H54 (cell line): Measurements from ENCODE around the gene SLC25A51.

Experiments
- DNase-seq: peaks from one replicate; pipeline ENCODE4 v3.0.0; 2011; ENCODE audit warnings: low spot score, mixed read lengths; ENCODE audit not compliant: insufficient read length
- FAIRE-seq: peaks from 3 replicates; lab custom pipeline; 2011; peaks lifted over from hg19 to GRCh38; lab: Jason Lieb, UNC
- POLR2A ChIP-seq: IDR thresholded peaks from 2 replicates; pipeline ENCODE4 v1.6.1; 2011; ENCODE audit warnings: low read depth, mild to moderate bottlenecking, low read length

SLC25A51 gene

DNA sequence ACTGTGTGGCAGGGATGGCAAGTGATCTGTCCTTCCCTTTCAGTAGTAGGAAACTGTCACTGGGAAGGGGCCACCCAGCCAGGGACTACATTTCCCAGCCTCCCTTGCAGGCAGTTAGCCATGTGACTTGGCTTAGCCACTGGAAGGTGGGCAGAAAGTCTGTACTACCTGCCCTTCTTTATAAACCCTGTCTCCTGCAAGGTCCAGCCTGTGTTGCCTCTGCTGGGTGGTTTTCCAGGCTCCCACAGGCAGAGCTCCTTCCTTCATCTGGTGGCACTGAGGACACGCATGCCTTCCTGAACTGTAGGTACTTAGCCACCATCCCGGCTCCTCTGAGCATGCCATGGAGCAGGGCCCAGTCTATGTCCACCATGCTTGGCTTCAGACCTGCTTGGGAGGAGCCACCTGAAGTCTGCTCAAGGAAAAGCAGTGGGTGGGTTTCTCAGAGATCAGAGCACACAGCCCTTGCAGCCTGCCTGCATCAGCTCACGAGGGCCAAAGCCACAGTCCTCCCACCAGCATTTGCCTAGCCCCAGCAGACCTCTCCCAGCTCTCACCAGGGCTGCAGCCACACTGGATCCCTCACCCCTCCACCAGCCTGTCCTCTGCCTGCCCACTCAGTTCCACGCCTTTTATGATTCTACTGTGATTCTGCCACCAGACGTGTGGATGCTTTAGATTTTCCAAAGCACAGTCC is 16.7 kb upstream of the SLC25A51 start:
- DNase-seq (no peak), FAIRE-seq (no peak)
- TF ChIP-seq POLR2A = no peak

DNA sequence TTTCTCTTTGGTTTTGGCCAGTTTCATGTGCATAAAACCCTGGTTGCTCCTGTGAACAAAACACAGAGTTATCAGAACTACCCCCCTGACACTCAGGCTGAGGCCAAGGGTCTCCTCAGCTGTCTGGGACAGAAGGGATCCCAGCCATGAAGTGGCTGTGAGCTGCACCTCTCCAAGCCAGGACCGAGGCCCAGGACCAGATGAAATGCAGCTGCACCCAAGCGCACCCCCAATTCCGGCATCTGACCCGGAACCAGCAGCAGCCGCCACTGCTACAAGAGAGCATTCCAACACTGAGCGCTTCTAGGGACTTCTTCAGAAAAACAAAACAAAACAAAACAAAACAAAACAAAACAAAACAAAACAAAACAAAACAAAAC is 16.0 kb upstream of the SLC25A51 start:
- TF ChIP-seq POLR2A = no peak
- DNase-seq (no peak), FAIRE-seq (no peak)

DNA sequence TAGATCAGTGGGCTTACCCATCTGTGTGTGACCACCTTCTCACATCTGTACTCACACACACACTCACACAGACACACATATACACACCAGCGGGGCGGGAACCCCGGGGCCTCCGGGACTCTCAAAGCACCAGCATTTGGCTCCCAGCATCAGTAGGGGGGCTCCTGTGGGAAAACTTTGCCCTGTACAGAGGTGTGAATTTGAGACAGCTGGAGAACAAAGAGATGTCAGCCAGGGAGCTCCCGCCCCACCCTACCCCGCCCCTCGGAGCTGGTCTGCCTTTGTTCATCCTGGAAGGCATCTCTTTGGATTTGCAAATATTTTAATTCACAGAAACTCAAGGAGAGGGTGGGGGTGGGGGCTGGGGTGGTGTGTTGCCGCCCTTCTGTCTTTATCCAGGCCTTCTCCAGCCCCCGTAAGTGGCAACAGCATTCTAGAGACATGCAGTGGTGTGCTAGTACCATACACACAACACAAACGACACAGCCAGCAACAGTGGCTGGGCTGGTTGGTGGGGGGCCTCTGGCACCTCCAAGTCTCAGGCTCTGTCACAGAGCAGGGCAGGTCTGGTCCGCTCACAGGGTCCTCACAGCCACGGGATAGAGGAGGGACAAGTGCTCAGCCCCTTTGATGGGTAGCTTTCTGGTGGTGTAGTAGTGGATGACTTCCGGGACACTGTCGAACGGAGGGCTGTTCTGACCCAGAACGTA is 15.5 kb upstream of the SLC25A51 start:
- FAIRE-seq = no peak
- TF ChIP-seq POLR2A = no peak
- DNase-seq = no peak

DNA sequence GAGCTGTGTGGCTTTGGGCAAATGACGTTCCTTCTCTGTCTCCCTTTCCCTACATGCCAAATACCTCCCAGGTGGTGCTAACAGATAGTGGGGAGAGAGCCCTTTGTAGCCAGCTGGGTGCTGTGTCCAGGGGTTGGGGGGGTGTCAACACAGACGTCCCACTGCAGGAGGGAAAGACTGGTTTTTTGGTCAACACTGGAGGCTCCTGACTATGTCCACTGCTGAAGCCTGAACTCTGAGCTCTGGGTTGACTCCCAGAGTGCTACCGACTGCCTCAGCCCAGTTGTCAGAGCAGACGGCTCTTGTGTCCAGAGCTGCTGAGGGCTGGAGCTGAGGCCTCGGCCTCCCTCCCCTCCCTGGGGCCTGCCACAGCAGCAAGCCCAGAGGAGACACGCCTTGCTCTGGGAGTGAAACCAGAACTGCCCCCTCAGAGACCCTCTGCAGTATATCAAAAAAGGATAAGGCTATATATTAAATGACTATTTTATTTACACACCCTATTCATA is 14.8 kb upstream of the SLC25A51 start:
- TF ChIP-seq POLR2A = no peak
- DNase-seq (no peak), FAIRE-seq (no peak)

DNA sequence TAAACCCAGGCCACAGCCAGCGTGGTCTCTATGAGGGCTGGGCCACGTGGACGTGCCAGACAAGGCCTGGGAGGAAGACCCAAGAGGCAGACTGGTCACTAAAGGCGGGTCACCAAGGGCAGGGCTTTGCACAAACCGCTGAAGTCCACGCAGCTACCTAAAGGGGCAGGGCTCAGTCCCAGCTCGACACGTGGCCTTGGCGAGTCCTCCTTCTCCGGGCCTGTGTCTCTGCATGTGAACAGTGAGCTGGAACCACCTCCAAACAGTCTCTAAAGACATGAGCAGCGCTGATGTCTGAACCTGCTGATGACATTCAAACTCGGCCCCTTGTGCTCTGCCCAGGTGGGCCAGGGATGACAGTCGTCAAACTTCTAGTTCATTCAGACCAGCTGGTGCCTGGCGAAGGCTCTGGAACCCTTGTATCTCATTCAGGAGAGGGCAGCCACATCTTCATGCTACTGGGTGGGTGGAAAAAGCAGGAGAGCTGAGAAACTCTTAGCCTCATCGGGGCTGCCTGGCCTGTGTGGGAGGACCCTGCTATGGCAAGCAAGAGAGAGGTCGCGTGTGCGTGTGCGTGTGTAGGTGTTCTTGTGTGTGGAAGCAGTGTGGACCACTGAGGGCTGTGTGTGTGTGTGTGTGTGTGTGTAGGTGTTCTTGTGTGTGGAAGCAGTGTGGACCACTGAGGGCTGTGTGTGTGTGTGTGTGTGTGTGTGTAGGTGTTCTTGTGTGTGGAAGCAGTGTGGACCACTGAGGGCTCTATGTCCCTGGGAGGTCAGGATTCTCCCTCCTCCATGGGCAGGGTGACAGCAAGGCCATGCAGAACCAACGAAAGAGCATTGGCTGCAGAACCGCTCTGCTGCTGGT is 14.1 kb upstream of the SLC25A51 start:
- FAIRE-seq (no peak), DNase-seq (no peak)
- no peak for TF ChIP-seq POLR2A

DNA sequence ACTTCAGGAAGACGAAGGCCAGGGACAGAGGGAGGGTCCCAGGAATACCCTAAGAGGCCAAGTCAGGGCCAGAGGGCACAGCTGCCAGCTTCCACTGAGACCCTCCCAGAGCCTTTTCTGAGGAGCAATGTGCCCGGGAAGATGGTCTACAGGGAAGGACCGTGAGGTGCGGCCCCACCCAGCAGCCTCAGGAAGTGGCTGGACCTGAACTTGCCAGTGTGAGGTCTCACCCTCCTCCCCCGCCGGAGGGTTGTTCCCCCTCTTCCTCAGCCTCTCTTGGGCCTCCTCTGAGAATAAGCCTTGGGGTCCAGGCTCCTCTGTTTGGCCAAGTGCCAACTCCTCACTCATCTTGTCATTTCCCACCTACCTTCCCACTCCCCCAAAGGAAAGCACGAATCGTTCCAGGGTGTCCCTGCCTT is 13.4 kb upstream of the SLC25A51 start:
- no peak for DNase-seq
- no peak for FAIRE-seq
- TF ChIP-seq POLR2A = no peak

DNA sequence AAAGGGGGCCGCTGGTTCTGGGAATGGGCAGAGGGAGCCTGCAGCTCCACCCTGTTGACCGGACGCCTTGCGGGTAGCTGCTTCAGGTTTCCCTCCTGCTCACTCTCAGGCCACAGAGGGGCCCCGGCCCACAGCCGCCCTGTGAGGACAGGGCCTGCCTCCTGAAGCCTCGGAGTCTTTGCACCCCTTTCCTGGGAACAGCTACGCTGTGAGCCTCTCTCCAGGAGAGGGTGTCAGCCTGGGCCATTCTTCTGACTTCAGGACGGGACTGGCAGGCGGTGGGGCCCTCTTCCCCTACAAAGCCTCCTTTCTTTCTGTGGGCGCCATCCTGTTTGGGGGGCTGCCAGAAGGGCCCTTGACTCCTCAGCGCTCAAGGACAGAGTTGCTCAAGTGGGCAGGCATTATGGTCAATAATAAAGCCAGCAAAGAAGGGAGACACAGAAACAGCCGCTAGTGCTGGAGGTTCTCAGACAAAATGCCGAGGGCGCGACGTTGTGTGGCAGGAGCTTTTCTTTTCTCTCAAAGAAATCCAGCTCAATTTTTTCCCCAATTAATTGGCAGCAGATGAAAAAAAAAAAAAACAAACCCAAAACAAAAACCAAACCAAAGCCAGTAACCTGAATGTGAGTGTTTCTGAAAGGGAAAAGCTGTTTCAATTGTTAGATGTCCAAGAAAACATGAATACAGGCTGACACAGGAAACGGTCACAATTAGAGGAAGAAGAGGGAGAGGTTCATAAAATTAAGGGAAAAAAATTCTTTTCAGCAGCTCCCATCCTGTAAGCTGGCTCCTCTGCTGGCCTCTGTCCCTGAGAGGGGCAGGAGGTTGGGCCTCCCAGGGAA is 12.8 kb upstream of the SLC25A51 start:
- no peak for FAIRE-seq
- no peak for DNase-seq
- no peak for TF ChIP-seq POLR2A

DNA sequence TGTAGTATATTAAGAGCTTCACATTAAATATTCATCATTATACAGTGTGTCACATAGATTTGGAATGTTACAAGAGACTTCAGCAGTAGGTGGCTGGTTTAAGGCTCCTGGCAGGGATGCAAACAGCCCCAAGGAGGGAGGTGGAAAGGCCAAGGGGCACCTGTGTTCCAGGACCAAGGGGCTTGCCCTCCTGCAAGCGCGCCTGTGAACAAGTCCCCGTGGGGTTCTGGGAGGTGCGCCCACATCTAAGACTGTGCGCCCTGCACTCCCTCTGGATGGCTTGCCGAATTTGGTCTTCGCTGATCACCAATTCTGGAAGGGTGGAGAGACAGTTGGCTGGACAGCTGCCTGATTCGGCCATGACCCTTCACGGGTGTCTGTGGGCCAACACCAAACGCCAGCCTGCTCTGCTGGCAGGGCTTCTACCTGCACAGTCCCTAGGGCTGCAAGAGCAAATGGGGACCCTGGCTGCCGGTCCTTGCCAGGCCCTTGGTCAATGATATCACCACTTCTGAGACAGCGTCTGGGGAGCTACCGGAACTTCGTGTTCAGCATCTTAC is 12.1 kb upstream of the SLC25A51 start:
- TF ChIP-seq POLR2A = no peak
- FAIRE-seq = no peak
- DNase-seq = no peak

DNA sequence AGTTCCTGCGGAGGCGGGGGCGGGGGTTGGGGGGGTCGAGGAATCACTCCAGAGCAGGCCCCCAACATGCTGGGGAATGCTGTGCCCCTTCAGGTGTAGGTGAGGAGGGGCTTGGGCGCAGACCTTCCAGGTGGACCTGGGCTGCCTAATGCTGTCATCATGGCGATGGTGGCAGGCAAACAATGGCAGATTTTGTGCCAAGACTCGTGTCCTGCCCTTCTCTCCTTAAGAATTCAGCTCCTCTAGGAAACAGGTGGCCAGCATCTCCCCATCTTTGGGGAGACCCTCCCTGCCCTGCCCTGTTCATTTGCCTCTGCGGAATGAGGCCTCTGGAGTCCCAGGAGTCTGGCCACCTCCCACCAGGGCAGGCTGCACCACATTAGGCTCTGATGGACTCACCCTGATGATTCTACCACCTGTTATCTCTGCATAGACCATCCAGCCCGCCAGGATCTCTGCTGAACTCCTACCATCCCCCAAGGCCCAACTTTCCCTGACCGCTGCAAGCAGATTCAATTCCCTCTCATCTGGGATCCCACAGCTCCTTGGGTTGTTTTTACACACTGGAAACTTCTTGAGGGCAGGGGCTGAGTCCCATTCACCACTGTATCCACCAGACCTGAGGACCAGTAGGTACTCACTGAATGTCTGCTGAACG is 10.9 kb upstream of the SLC25A51 start:
- TF ChIP-seq POLR2A = no peak
- FAIRE-seq (no peak), DNase-seq (no peak)

DNA sequence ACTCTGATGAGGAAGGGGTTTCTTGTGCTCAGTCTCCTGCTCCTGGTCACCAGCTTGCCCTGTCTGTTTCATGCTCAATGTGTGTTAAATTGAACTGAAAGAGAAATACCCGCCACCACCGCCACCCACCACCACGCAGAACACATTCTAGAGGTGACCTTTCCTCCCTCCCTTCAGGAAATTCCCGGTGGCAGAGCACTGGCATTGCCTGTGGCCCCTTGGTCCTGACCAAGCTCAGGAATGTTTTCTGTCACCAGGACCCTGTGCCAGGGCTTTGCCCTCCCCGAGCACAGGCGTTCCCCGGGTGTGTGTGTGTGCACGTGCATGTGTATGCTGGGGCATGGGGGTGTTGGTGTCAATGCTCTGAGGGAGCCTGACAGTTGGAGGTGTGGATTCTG is 10.2 kb upstream of the SLC25A51 start:
- no peak for TF ChIP-seq POLR2A
- FAIRE-seq (no peak), DNase-seq (no peak)

DNA sequence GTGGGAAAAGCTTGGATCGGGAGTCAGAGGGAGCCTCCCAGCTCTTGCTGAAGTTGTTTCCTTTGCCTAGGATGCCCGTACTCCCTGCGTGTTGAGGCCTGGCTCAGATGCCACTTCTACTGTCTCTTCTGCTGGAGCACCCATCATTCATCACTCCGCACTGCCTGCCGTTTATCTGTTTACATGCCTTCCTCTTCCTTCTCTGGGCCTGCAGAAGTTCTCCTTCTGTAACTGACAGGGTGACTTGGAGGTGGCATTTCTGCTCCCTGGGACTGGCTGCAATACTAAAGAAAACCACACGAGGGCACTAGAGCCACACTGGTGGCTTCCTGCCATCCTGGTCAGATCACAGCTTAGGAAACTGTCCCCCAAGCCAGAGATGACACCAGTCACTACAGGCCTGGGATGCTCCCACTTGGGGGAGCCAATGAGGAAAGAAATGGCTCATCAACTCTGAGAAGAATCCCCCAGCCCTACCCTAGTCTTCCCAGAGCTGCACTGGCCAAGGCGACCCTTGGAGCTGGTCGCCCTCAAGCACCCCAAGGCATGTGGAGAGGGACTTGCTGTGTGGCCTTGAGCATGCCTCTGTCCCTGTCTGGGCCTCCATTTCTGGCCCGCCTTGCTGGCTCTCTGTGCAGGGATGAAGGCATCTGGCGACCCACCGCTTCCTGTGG is 9.7 kb upstream of the SLC25A51 start:
- no peak for TF ChIP-seq POLR2A
- DNase-seq (peak; percentile 60), FAIRE-seq (peak; percentile 62)

DNA sequence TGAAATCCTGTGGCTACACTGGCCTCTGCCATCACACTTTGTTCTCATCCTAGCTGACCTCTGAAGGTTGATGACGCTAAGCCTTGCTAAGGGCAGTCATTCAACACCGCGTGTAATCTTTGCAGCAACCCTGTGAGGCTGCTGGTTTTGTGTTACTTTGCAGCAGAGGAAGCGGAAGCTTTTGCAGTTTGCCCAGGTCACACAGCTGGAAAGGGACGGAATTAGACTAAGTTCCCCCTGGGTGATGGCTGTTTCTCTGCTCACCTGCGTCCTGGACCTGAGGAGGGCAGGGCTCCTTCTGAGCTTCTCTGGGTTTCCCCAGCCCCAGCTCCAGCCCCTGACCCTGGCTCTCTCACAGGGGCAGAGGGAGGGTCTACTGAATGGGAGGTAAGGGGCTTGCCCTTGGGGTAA is 7.3 kb upstream of the SLC25A51 start:
- TF ChIP-seq POLR2A = no peak
- FAIRE-seq (no peak), DNase-seq (no peak)
